GM18511 (cell line): Measurements from ENCODE around the gene TFPT.
A peak's percentile ranks its signal among the peaks of the same experiment; 100 is the strongest.
"Not testable (repeated sequence)": the region's sequence is repeated elsewhere in the genome, so short reads cannot be mapped to it uniquely, and the experiment has no call there.

Experiments
- ATAC-seq: cut with Tn5 transposase; IDR thresholded peaks from one replicate; pipeline ENCODE4 v1.9.1; 2021; ENCODE audit warnings: mild to moderate bottlenecking, moderate library complexity; ENCODE audit not compliant: unreplicated experiment

TFPT gene

GRCh38 chr19:54124393-54124792 lies 8.9 kb upstream of the TFPT start:
- no peak for ATAC-seq

GRCh38 chr19:54123682-54124081 lies 8.2 kb upstream of the TFPT start:
- no peak for ATAC-seq

GRCh38 chr19:54121259-54121658 lies 5.8 kb upstream of the TFPT start:
- no peak for ATAC-seq

GRCh38 chr19:54114340-54115108 lies 933 bp downstream of the TFPT start:
- ATAC-seq, result no peak

- ATAC-seq, result no peak
Observed at GRCh38 chr19:54109651-54110050, 5.8 kb downstream of the TFPT start.

GRCh38 chr19:54108496-54108895 lies 7.0 kb downstream of the TFPT start:
- ATAC-seq, result no peak

GRCh38 chr19:54107876-54108490 lies 7.5 kb downstream of the TFPT start:
- ATAC-seq, result no peak

- ATAC-seq, result no peak
Observed at GRCh38 chr19:54106716-54107115, 8.7 kb downstream of the TFPT start.

- no peak for ATAC-seq
Observed at GRCh38 chr19:54105796-54106195, 9.7 kb downstream of the TFPT start.

- ATAC-seq, result no peak
Observed at GRCh38 chr19:54104998-54105715, 10.3 kb downstream of the TFPT start.

- peak; percentile 95 for ATAC-seq
Observed at GRCh38 chr19:54102421-54103169, 12.9 kb downstream of the TFPT start, which contains the start of gene NDUFA3. TSS of gene NDUFA3 (plus strand) at chr19:54102855. CDS start at chr19:54102879, 24 bp downstream.

- no peak for ATAC-seq
Observed at GRCh38 chr19:54100561-54100960, 14.9 kb downstream of the TFPT start, which contains the start of gene OSCAR. TSS of gene OSCAR (minus strand) at chr19:54100803. CDS start at chr19:54100792, 11 bp downstream.

GRCh38 chr19:54099903-54100255 lies 15.6 kb downstream of the TFPT start:
- ATAC-seq, result not testable (repeated sequence)

- ATAC-seq, result no peak
Observed at GRCh38 chr19:54099190-54099902, 16.1 kb downstream of the TFPT start.

GRCh38 chr19:54096617-54097106 lies 18.8 kb downstream of the TFPT start:
- no peak for ATAC-seq

GRCh38 chr19:54095859-54096616 lies 19.4 kb downstream of the TFPT start:
- not testable (repeated sequence) for ATAC-seq

- no peak for ATAC-seq
Observed at GRCh38 chr19:54095136-54095858, 20.2 kb downstream of the TFPT start.

- no peak for ATAC-seq
Observed at GRCh38 chr19:54094426-54095000, 20.9 kb downstream of the TFPT start.
